GM10847 (cell line): ENCODE data around the gene GPR171.

Source experiments
- POLR2A ChIP-seq: IDR thresholded peaks from 2 replicates; pipeline ENCODE4 v1.6.1; 2011; ENCODE audit not compliant: insufficient read length; ENCODE audit errors: extremely low read depth

The GPR171 gene, protein sequence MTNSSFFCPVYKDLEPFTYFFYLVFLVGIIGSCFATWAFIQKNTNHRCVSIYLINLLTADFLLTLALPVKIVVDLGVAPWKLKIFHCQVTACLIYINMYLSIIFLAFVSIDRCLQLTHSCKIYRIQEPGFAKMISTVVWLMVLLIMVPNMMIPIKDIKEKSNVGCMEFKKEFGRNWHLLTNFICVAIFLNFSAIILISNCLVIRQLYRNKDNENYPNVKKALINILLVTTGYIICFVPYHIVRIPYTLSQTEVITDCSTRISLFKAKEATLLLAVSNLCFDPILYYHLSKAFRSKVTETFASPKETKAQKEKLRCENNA

DNA sequence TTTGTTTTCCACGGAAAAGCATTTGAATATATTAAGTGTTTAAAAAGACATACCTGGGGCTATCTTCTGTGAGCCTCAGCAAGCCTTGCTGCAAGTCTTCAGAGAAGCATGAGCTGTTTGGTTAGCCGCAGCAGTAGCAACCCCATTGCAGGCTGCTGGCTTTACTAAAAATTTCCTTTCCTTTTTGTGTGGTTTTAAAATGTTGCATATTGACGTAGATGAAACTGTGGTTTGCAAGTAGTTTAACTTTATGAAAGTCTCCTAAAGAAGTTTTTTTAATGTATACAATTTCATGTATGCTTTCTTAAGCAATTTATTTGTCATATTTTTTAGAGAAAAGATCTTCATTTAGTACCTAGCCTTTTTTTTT, at the start of gene GPR171:
TSS of gene GPR171 (minus strand) at position 166 of the 370 bp plus-strand sequence. CDS start 3,830 bp downstream, outside the sequence.
- no peak for TF ChIP-seq POLR2A

DNA sequence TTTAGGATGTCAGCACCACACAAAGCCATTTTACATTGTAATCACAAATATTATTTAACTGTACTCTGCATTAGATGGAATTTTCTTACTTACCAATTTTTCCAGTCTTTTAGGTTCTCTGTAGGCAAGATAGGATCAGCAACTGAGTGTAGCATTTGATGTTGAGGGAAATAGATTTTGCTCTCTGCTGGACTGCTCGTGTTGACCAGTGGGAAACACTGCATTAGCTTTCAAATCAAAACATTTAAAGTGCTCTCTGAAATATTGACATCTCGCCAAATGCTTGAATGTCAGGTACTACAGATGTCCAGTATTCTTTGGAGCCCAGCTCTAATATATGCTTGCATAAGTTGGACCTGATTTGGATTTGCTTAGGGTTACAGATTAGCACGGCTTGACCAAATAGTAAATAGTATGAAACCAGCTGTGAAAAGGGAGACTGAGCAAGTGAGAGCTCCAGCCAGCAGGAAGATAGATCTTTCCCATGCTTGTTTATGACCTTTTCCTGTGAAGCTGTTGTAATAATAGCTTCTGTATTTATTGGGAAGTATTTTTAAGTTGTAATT, 45.8 kb upstream of the GPR171 start:
- no peak for TF ChIP-seq POLR2A

DNA sequence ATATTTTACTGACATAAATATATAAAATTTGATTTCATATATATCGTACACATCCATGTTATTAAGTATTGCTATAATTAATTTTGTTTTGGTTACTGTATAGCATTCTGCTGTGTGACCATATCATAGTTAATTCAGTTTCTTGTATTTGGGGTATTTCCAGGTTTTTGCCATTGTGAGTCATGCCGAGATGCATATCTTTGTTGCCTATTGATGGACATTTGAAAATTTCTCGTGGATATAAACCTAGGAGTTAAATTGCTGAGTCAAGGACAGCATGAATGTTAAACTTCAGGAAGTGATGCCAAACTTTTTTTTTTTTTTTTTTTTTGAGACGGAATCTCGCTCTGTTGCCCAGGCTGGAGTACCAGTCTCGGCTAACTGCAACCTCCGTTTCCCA, 33.7 kb upstream of the GPR171 start:
- TF ChIP-seq POLR2A = no peak

DNA sequence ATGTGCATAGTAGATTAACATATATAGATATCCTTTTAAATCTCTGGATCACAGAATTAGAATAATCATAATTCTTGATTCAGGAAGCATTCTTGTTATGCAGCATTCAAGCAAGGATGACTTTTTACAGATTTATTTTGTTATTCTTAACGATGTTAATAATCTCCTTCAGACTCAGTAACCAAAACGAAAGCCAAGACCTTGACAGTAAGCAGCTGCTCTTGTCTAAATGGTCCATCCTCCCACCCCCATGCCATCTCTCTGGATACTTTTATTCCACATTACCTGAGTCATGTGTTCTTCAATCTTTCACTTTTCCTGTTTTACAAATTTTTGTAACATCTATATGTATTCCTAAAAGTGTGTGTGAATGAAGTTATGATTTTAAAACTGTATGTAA, 33.3 kb upstream of the GPR171 start:
- TF ChIP-seq POLR2A = no peak

DNA sequence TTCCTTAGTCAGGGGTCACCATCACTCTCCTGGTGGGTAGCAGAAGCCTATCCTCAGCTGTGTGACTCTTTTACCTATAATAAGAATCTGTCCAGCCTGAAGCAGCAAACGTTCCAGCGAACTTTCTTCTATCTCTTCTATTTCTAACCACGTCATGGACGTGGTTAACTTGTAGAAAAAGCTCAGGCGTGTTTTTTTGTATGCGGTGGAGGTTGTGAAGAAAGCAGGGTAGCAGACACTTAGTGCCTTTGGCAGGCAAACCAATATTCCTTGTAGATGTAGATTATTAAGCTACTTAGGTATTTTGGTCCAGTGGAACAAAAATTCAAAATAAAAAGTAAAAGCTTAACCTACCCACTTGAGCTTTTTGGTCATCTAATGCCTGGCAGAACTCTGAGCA, 31.8 kb upstream of the GPR171 start:
- TF ChIP-seq POLR2A = no peak

DNA sequence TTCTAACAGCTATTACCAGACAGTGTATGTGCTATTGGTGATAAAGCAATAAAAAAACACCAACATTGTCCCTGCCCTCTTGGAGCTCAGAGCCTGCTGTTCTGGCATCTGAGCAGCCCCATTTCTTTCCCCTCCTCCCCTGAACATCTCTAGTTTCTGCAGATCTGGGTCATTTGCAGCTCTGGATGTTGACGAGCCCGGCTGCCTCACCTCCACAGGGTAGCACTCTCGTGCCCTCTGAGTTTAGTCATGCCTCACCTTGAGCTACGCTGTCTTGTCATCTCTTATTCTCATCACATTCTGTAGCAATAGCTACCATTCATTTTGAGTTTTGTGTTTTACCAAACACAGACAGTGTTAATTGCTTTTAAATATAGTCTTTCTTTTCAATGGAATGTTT, 30.0 kb upstream of the GPR171 start:
- no peak for TF ChIP-seq POLR2A

DNA sequence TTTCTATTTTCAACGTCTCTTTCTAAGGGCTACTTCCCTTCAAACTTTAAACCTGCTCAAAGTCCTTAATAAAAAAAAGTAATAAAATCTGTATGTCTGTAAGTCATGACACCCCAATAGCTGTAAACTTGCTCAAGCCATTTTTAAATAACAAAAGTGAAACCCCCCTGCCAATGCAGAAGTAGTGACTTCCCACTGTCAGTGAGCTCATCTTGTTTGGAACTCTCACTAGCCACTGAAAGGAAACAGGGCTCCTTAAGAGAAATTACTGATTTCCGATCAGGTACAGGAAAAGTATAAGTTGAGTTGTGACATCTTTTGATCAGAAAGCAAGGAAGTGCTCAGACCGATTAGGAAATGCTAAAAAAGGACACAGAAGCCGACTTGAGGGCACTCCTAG, 27.6 kb upstream of the GPR171 start:
- TF ChIP-seq POLR2A = no peak

DNA sequence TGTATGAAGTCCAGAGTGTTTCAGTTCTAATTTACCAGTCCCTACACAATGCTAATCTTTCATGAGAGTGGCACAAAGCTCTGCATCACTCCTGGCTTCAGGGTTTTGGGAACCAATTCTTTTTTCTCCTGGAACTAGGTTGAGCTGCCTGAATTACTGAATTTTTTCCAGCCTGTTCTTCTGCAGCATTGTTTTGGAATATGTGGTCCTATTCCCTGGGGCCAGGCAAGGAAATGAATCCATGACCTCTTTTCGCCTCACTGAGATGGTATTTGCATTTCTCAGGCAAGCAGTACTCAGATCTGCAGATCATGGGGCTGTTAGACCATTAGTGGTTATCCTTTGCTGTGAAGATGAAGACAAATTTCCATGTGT, 25.6 kb upstream of the GPR171 start:
- no peak for TF ChIP-seq POLR2A

DNA sequence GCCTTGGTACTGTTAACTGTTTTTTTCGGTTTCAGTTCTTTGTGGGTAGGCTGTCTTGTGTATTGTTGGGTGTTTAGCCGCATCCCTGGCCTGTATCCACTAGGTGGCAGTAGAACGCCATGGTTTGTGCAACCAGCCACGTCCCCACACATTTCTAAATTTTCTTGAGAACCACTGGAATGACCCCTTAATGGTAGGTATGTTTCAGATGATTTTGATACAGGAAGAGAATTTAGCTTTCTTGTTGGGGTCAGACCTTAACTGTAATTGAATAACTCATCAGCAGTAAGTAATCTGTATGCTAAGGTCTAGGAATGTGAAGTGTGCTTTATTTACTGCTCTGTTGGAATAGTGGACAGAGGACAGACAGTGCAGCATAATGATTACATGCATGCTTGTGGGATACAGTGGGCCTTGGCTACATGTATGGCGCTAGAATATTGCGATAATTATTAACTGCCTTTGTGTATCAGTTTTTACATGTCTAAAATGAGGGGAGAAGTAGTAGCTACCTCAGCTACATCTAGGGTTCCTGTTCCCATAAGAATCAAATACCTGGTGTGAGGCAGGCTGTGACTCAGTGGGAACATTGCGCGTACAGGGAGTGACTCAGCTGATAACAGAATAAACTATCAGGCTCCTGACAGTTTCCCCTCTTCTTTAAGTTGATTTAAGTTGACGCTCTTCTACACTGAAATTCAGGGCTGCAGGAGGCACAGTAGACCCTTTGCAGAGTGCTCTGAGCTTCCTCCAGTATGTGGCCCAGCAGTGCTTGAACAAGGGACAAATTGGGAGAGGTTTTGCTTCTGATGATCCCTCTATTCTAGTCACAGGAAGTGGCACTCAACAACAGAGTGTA, 25.0 kb upstream of the GPR171 start:
- TF ChIP-seq POLR2A = no peak

DNA sequence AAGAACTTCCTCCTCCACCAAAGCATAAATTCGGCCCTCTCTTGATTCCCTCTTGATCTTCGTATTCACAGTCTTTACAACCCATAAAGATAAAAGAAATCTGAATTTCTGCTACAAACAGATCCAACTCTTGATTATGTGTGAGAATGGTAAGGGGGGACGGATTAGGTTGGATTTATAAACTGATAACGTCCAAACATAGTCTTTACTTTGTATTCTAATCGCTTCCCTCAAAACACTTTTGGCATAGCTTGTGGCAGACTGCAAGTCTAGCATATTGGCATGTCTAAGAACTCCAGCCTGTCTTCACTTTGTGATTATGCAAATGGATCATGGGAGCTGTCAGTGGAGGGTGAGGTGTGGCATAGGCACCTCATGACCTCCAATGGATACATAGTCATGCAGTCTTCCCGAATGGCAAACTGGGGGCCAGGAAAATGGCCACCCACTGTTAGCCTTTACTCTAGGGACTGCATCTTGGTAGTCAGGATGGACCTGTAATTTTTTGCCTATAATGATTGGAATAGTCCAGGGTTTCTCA, 24.3 kb upstream of the GPR171 start:
- no peak for TF ChIP-seq POLR2A

DNA sequence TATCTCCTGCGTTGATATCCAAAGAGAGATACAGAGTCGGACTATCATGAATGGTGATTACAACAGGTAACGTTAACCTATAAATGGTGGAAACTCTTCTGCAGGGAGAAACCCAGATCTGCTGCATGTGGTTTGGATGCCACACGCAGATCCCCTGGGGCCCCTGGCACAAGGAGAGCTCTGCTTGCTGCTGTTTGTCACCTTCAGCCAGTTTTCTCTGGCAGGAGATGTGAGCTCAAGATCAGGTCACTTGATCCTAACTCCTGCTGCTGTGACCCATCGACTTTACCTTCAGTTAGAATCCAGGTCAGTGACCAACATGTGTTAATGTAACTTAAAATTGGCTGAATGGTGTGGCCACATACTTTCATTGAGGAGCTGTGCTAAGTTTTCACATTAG, 23.8 kb upstream of the GPR171 start:
- TF ChIP-seq POLR2A = no peak

DNA sequence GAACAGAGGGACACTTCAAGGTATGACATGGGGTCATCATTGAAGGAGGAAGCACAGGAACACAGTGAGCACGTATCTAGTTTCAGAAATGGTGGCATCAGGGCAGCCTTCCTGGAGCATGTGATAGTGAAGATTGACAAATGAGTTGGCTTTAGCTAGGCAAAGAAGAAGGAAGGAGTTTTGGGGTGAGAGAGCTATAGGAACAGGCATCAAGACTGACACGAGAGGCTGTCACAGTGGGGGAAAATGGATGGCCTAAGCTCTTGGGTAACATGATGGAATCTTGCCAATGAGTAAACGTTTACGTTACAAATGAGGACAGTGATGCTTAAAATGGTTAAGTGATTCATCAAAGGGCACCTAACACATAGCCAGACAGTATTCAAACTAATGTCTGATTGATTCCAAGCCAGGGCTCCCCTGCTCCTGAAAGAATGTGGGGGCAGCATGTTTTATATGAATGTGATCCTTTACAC, 23.1 kb upstream of the GPR171 start:
- TF ChIP-seq POLR2A = no peak

DNA sequence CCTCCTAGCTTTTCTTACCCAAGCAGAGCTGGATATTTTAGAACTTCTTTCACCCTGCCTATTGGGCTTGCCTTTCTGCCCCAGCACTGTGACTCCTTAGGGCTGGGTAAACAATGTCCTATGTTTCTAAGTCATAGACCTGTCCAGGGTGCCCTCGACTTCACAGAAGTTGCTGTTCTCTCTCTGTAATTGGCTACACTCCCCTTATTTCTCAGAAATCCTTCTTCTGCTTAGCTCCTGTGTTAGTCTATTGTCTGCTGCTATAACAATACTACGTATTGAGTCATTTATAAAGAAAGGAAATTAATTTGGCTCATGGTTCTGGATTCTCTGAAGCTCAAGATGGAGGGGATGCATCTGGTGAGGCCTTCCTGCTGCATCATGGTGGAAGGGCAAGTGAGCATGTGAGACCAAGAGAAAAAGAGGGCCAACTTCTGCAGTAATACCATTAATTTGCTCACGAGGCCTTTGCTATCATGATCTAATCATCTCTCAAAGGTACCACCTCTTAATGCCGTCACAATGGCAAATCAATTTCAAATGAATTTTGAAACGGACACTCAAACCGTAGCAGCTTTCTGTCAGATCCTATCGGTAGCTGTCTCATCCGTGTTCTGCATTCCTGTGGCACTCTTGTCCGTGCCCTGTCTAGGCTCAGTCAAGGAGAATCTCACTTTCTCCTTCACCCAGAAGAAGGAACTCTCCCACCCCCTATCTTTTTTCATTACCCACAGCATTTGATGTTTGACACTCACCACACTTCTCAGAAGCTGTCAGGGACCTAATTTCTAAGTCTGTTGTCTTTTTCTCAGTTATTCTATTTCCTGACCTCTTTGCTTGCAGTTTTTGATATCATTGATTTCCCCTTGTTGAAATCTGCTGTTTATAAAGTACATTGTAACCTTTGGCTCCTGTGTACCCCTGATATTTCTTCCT, 22.3 kb upstream of the GPR171 start:
- no peak for TF ChIP-seq POLR2A

DNA sequence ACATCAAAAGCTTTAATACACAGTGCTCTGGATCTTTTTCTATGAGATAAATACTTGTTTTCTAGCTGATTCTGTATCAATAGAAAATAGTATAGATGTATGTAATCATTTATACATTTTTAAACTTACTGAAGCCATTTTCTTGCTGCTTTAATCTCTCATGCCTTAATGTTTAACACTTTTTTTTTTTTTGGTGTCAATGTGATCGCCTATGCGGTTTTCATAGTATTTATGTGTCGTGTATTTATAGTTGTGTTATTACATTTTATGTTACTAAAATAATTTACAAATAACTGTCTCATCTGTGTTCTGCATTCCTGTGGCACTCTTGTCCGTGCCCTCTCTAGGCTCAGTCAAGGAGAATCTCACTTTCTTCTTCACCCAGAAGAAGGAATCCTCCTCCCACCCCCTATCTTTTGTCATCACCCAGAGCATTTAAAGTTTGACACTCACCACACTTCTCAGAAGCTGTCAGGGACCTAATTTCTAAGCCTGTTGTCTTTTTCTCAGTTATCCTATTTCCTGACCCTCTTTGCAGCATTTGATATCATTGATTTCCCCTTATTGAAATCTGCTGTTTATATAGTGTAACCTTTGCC, 21.4 kb upstream of the GPR171 start:
- TF ChIP-seq POLR2A = no peak
